Measurements from ENCODE around the gene OTUB2. TPM values are rescaled to one million over a fixed set of nuclear protein-coding genes. Genes with fewer than 3 reads are reported as not detected.

The OTUB2 gene
- total and polyA plus RNA-seq, 7 experiments from 2014 or later, result 0.11 to 2.5 (median 0.59) TPM; not detected in 1

DNA sequence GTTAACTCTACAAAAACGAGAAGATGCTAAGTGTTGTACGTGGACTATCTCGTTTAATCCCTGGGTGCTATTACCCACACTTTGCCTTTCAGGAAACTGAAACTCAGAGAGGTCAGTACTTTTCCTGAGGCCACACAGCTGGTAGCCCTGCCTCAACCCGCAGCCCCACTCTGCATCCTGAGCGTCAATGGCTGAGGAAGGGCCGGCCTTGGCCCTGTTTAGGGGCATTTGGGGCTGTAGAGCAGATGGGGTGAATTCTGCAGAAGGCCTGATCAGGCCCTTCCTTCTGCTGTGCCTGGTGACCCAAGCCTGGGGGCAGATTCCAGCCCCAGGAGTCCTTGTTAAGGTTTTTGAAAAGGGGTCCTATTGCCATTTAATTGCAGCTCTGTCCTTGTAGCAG is 32.8 kb upstream of the OTUB2 start:
- ATAC-seq, result no peak
- Histone ChIP-seq H3K4me1 (ENCODE audit: control insufficient read depth in 2 of 2, insufficient read depth in 2 of 2, low read length in 2 of 2) (no peaks in the 10 kb centered on the region), H3K36me3 (ENCODE audit: control insufficient read depth in 2 of 3, insufficient read depth in 3 of 3, low read length in 3 of 3) (no peaks in the 10 kb centered on the region), H3K27ac (ENCODE audit: low read depth, low read length) (no peak overlapping the region), H3K9me3 (ENCODE audit: control insufficient read depth in 2 of 3, low read length in 3 of 3) (no peaks in the 10 kb centered on the region), H3K27me3 (ENCODE audit: control insufficient read depth in 2 of 2, insufficient read depth in 2 of 2, low read length in 2 of 2) (no peaks in the 10 kb centered on the region), H3K4me3 (ENCODE audit: low read length) (no peak overlapping the region)
- CTCF ChIA-PET, result interaction anchor here (0.7 to 3.9 kb wide), 2 partner anchors 54 to 62 kb away, joined by 3 to 11 read pairs; no protein-coding TSS in a partner anchor
- Mint-ChIP-seq H3K4me1 (peaks cover 0 to 45% (median 2%) of the 10 kb centered on the region in 7 donors), H3K27ac (no peak overlapping the region), H3K27me3 (no peaks in the 10 kb centered on the region), H3K9me3 (peaks cover 0 to 2% (median 0%) of the 10 kb centered on the region in 11 donors), H3K4me3 (no peak overlapping the region), H3K36me3 (peaks cover 0 to 4% (median 0%) of the 10 kb centered on the region in 5 donors)
- intact Hi-C loops (cut with micrococcal nuclease), result loop anchor here in 1 of 2 donors (2.0 kb wide), 1 partner anchor 15 kb away; no protein-coding TSS in a partner anchor
- no peak for DNase-seq
- POLR2A ChIA-PET, result interaction anchor here (0.6 to 0.7 kb wide), 2 partner anchors 15 to 152 kb away, joined by 3 read pairs; no protein-coding TSS in a partner anchor

DNA sequence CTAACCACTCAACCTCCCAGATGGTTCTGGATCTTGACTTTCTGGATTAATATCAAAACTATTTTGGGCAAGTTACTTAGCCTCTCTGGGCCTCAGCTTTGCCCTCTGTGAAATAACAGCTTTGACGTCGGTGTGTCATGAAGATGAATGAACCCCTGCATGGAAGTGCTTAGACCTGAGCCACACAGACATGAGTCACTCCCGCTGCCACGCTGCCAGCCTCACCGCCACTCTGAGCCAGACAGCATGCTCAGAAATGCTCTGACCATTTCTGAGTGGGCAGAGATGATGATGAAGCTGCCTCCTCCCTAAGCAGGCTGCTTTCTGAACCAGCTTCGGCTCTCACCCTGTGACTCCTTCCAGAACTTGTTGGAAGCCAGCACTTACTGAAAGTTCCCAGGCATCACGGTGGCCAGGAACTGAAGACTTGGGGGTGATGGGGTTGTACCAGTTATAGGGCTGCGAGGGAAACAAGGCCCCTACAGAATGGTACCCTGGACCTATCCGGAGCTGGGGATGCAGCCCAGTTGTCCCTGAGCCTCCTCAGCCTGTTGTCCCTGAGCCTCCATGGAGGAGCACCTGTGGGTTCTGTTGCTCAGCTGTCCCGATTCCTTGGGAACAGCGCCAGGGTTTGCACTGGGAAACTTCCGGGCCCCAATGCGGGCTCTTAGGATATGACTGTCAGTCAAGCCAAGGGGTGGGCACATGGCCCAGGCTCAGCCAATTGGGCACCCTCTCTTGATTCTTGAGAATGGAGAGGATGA is 31.0 kb upstream of the OTUB2 start:
- ChIA-PET POLR2A (no interaction called here), CTCF (interaction anchor here (1.9 kb wide), 1 partner anchor 56 kb away, joined by 5 read pairs; no protein-coding TSS in a partner anchor)
- H3K36me3 Mint-ChIP-seq, result peaks cover 0 to under 1% (median 0%) of the 10 kb centered on the region in 5 donors
- H3K27me3 Mint-ChIP-seq, result no peaks in the 10 kb centered on the region
- Histone ChIP-seq H3K4me3 (ENCODE audit: low read length) (no peak overlapping the region), H3K27me3 (ENCODE audit: control insufficient read depth in 2 of 2, insufficient read depth in 2 of 2, low read length in 2 of 2) (no peaks in the 10 kb centered on the region), H3K36me3 (ENCODE audit: control insufficient read depth in 2 of 3, insufficient read depth in 3 of 3, low read length in 3 of 3) (no peaks in the 10 kb centered on the region), H3K4me1 (ENCODE audit: control insufficient read depth in 2 of 2, insufficient read depth in 2 of 2, low read length in 2 of 2) (no peaks in the 10 kb centered on the region), H3K27ac (ENCODE audit: low read depth, low read length) (no peak overlapping the region), H3K9me3 (ENCODE audit: control insufficient read depth in 2 of 3, low read length in 3 of 3) (no peaks in the 10 kb centered on the region)
- DNase-seq (no peak), ATAC-seq (no peak)
- H3K9me3 Mint-ChIP-seq, result peaks cover 0 to 2% (median 0%) of the 10 kb centered on the region in 11 donors
- H3K4me3 Mint-ChIP-seq, result no peak overlapping the region
- intact Hi-C loops (cut with micrococcal nuclease), result no loop called here
- H3K4me1 Mint-ChIP-seq, result peaks cover 0 to 48% (median 1%) of the 10 kb centered on the region in 7 donors
- H3K27ac Mint-ChIP-seq, result no peak overlapping the region

DNA sequence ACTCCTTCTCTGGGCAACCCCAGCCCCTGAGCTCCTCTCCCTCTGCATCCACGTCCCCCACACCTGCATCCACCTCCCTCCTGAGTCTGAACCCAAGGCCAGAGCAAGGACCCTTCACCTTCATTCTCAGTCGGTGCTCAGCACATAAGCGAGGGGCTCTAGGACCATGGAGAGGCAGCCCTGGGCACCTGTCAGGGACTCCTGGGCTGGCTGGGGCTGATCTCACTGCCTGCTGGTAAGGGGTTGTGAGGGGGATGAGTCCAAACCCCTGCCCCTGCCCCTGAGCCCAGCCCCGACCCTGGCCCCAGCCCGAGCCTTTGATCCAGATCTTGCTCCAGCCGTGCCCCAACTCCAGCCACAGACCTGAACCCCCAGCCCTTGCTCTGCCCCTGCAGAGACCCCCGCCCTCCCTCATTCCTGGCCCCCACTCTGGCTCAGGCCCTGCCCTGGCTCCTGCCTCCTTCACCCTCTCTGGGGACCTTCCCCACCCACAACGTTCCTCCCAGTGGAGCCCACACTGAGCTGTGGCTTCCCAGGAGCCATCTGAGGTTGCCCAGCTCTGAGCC is 29.9 kb upstream of the OTUB2 start:
- Histone ChIP-seq H3K9me3 (ENCODE audit: control insufficient read depth in 2 of 3, low read length in 3 of 3) (no peaks in the 10 kb centered on the region), H3K27ac (ENCODE audit: low read depth, low read length) (no peak overlapping the region), H3K36me3 (ENCODE audit: control insufficient read depth in 2 of 3, insufficient read depth in 3 of 3, low read length in 3 of 3) (no peaks in the 10 kb centered on the region), H3K4me1 (ENCODE audit: control insufficient read depth in 2 of 2, insufficient read depth in 2 of 2, low read length in 2 of 2) (no peaks in the 10 kb centered on the region), H3K4me3 (ENCODE audit: low read length) (no peak overlapping the region), H3K27me3 (ENCODE audit: control insufficient read depth in 2 of 2, insufficient read depth in 2 of 2, low read length in 2 of 2) (no peaks in the 10 kb centered on the region)
- H3K4me3 Mint-ChIP-seq, result no peak overlapping the region
- H3K36me3 Mint-ChIP-seq, result no peaks in the 10 kb centered on the region
- POLR2A ChIA-PET, result no interaction called here
- CTCF ChIA-PET, result interaction anchor here (1.9 to 9.9 kb wide), 2 partner anchors 57 kb away, joined by 5 to 139 read pairs; no protein-coding TSS in a partner anchor
- no peak for ATAC-seq
- intact Hi-C loops (cut with micrococcal nuclease), result no loop called here
- H3K4me1 Mint-ChIP-seq, result peaks cover 0 to 50% (median 0%) of the 10 kb centered on the region in 7 donors
- no peaks in the 10 kb centered on the region for H3K27me3 Mint-ChIP-seq
- no peak for DNase-seq
- peaks cover 0 to 2% (median 0%) of the 10 kb centered on the region in 11 donors for H3K9me3 Mint-ChIP-seq
- no peak overlapping the region for H3K27ac Mint-ChIP-seq

DNA sequence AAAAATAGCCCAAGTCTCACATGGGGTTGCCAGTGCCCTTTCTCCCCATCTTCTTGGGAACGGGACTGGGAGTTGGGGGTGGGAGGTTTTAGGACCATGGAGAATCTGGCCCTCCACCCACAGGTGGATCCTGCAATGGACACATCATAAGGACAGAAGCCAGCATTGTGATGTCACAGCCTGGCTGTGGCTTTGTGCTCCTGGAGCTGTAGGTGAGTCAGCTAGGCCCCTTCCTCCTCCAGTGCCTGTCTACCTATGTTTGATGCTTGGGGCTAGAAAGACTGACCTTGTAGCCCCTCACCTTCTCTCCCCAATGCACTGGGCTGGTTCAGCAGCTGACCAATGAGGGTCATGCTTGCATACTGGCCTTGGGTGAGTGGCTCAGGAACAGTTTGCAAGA is 29.1 kb upstream of the OTUB2 start, which contains the start of gene CCDC197:
Gene CCDC197, plus strand, starts transcription at position 220 of the 400 bp plus-strand sequence. CDS start 831 bp downstream, outside the sequence.
- no peak for ATAC-seq
- Mint-ChIP-seq H3K27ac (peak within 1 kb of the TSS in 1 of 9 donors; percentile 13), H3K36me3 (no peaks in the 10 kb centered on the region), H3K4me1 (peaks cover 2 to 56% (median 8%) of the 10 kb centered on the region in 7 donors), H3K27me3 (no peaks in the 10 kb centered on the region), H3K4me3 (no peak within 1 kb of the TSS), H3K9me3 (no peaks in the 10 kb centered on the region)
- Histone ChIP-seq H3K4me3 (ENCODE audit: low read length) (no peak within 1 kb of the TSS), H3K4me1 (ENCODE audit: control insufficient read depth in 2 of 2, insufficient read depth in 2 of 2, low read length in 2 of 2) (peaks cover 4 to 6% of the 10 kb centered on the region in 2 donors), H3K36me3 (ENCODE audit: control insufficient read depth in 2 of 3, insufficient read depth in 3 of 3, low read length in 3 of 3) (no peaks in the 10 kb centered on the region), H3K9me3 (ENCODE audit: control insufficient read depth in 2 of 3, low read length in 3 of 3) (no peaks in the 10 kb centered on the region), H3K27ac (ENCODE audit: low read depth, low read length) (no peak within 1 kb of the TSS), H3K27me3 (ENCODE audit: control insufficient read depth in 2 of 2, insufficient read depth in 2 of 2, low read length in 2 of 2) (no peaks in the 10 kb centered on the region)
- DNase-seq, result no peak
- intact Hi-C loops (cut with micrococcal nuclease), result no loop called here
- ChIA-PET CTCF (interaction anchor here (1.5 to 9.9 kb wide), 2 partner anchors 15 to 58 kb away, joined by 3 to 139 read pairs; no protein-coding TSS in a partner anchor), POLR2A (interaction anchor here (1.1 kb wide), 1 partner anchor 26 kb away, joined by 3 read pairs; no protein-coding TSS in a partner anchor)

DNA sequence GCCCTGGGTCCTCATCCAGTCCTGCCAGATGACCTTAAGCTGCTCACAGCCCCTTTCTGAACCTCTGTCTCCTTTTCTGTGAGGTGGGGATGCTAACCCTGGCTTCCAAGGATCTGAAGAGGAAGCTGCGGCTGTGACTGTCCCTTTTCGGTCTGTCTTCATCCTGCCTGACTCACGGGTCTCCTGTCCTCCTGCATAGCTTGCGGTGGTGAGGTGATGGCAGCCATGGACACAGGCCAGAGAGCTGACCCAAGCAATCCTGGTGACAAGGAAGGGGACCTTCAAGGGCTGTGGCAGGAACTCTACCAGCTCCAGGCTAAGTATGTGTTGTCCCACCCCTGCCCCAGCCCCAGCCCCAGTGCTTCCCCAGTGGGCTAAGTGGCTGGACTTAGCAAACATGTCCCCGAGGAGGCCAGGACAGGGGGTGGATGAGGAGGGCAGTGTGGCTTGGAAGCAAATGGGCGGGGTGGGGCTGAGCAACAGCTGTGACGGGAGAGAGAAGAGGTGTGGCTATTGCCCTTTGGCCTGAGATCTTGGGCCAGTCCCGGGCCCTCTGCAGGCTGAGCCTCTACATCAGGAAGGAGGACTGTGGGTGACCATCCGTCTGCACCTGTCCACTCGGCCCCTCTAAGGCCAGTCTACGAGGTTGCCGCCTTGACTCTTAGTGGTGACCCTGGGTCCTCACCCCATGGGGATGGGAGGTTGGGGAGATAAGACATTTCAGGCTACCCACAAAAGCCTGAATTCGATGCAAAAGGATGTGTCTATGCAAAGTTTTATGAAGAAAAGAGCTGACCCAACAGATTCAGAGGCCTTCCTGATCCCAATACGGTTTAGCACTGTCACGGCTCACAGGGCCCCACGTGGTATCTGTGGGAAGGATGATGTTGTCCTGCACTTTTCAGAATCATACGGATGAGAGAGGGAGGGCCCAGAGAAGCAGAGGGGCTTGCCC is 27.9 kb upstream of the OTUB2 start:
- H3K36me3 ChIP-seq (ENCODE audit: control insufficient read depth in 2 of 3, insufficient read depth in 3 of 3, low read length in 3 of 3), result no peaks in the 10 kb centered on the region
- H3K9me3 ChIP-seq (ENCODE audit: control insufficient read depth in 2 of 3, low read length in 3 of 3), result no peaks in the 10 kb centered on the region
- no peak for DNase-seq
- H3K36me3 Mint-ChIP-seq, result no peaks in the 10 kb centered on the region
- H3K4me3 Mint-ChIP-seq, result no peak overlapping the region
- peaks cover 0 to under 1% (median 0%) of the 10 kb centered on the region in 5 donors for H3K27me3 Mint-ChIP-seq
- CTCF ChIA-PET, result interaction anchor here (0.7 to 9.9 kb wide), 5 partner anchors 13 to 59 kb away, joined by 3 to 139 read pairs (median 3); no protein-coding TSS in a partner anchor
- peaks cover 2 to 52% (median 10%) of the 10 kb centered on the region in 7 donors for H3K4me1 Mint-ChIP-seq
- intact Hi-C loops (cut with micrococcal nuclease), result no loop called here
- no peak overlapping the region for H3K27ac ChIP-seq (ENCODE audit: low read depth, low read length)
- no peak overlapping the region for H3K4me3 ChIP-seq (ENCODE audit: low read length)
- ATAC-seq, result no peak
- H3K27ac Mint-ChIP-seq, result peak overlapping the region in 1 of 9 donors; percentile 13
- peaks cover 4 to 6% of the 10 kb centered on the region in 2 donors for H3K4me1 ChIP-seq (ENCODE audit: control insufficient read depth in 2 of 2, insufficient read depth in 2 of 2, low read length in 2 of 2)
- POLR2A ChIA-PET, result interaction anchor here (1.1 kb wide), 1 partner anchor 27 kb away, joined by 3 read pairs; no protein-coding TSS in a partner anchor
- H3K9me3 Mint-ChIP-seq, result no peaks in the 10 kb centered on the region
- H3K27me3 ChIP-seq (ENCODE audit: control insufficient read depth in 2 of 2, insufficient read depth in 2 of 2, low read length in 2 of 2), result no peaks in the 10 kb centered on the region
